Measurements from ENCODE around the gene ID1. TPM values are rescaled to one million over a fixed set of nuclear protein-coding genes. Genes with fewer than 3 reads are reported as not detected.

Gene ID1
- total and polyA plus RNA-seq, 2 of the 13 experiments (the other 11 are each of a cell fraction or from before 2014, with no cell fraction given), result 320 to 419 TPM

DNA sequence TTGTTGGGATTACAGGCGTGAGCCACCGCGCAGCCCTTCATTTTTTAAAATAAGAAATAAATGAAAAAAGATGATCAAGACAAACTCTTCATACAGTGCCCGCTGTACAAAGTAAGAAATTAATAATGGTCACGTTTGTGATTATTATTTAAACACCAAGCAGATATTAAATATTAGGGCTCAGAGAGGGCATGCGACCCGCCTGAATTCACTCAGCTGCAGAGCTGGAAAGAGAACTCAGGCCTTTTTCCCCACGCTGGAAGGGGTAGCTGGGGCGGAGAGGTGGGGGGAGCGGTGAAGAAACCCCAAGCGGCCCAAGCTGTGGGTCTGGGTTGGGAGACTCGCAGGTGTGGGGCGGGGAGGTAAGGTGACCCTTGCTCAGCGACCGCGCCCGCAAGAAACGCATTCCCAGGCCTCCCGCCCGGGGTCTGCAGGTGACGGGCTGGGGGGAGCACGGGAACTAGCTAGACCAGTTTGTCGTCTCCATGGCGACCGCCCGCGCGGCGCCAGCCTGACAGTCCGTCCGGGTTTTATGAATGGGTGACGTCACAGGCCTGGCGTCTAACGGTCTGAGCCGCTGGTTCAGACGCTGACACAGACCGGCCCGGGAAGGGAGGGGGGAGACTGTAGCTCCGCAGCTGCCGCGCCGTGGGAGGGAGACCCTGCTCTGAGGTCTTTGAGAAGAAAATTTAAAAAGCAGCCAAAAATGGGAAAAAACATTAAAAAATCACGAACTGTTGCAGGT lies 1.1 kb upstream of the ID1 start (continued):
- TF ChIP-seq XBP1 (CRISPR knock-in tag; IDR thresholded peaks at IDR 0.05) (peak; percentile 49; the same call in 1 of the 2 replicates), ZNF510 (CRISPR knock-in tag; IDR thresholded peaks at IDR 0.05; ENCODE audit: low read depth) (no peak; the same call in 1 of the 2 replicates), RAD51 (IDR thresholded peaks at IDR 0.05; ENCODE audit: borderline replicate concordance) (no peak), ZNF101 (CRISPR knock-in tag; IDR thresholded peaks at IDR 0.05; ENCODE audit: borderline replicate concordance, low read depth) (no peak; the same call in 1 of the 2 replicates), ISX (CRISPR knock-in tag; conservative IDR thresholded peaks at IDR 0.05) (0 out of 2 replicates have a peak, but pooled peaks have one; percentile 87), ZNF253 (CRISPR knock-in tag; IDR thresholded peaks at IDR 0.05; ENCODE audit: borderline replicate concordance) (no peak), MAF1 (CRISPR knock-in tag; IDR thresholded peaks at IDR 0.05; ENCODE audit: borderline replicate concordance) (peak; percentile 82)
- TF ChIP-seq, protein P1, sequence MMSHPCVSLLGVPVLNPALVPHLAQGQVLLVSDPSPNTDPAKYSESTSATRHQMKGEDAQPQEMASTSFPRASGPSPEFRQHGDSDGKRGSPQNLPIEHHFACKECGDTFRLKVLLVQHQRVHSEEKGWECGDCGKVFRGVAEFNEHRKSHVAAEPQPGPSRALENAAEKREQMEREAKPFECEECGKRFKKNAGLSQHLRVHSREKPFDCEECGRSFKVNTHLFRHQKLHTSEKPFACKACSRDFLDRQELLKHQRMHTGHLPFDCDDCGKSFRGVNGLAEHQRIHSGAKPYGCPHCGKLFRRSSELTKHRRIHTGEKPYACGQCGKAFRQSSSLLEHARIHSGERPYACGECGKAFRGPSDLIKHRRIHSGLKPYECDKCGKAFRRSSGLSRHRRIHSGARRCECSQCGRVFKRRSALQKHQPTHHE (CRISPR knock-in tag; IDR thresholded peaks at IDR 0.05; ENCODE audit: borderline replicate concordance), result peak; percentile 95; the same call in 1 of the 2 replicates
- TF ChIP-seq, protein P2, sequence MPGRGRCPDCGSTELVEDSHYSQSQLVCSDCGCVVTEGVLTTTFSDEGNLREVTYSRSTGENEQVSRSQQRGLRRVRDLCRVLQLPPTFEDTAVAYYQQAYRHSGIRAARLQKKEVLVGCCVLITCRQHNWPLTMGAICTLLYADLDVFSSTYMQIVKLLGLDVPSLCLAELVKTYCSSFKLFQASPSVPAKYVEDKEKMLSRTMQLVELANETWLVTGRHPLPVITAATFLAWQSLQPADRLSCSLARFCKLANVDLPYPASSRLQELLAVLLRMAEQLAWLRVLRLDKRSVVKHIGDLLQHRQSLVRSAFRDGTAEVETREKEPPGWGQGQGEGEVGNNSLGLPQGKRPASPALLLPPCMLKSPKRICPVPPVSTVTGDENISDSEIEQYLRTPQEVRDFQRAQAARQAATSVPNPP (CRISPR knock-in tag; IDR thresholded peaks at IDR 0.05), result peak; percentile 56; the same call in 1 of the 2 replicates
- TF ChIP-seq, protein P3, sequence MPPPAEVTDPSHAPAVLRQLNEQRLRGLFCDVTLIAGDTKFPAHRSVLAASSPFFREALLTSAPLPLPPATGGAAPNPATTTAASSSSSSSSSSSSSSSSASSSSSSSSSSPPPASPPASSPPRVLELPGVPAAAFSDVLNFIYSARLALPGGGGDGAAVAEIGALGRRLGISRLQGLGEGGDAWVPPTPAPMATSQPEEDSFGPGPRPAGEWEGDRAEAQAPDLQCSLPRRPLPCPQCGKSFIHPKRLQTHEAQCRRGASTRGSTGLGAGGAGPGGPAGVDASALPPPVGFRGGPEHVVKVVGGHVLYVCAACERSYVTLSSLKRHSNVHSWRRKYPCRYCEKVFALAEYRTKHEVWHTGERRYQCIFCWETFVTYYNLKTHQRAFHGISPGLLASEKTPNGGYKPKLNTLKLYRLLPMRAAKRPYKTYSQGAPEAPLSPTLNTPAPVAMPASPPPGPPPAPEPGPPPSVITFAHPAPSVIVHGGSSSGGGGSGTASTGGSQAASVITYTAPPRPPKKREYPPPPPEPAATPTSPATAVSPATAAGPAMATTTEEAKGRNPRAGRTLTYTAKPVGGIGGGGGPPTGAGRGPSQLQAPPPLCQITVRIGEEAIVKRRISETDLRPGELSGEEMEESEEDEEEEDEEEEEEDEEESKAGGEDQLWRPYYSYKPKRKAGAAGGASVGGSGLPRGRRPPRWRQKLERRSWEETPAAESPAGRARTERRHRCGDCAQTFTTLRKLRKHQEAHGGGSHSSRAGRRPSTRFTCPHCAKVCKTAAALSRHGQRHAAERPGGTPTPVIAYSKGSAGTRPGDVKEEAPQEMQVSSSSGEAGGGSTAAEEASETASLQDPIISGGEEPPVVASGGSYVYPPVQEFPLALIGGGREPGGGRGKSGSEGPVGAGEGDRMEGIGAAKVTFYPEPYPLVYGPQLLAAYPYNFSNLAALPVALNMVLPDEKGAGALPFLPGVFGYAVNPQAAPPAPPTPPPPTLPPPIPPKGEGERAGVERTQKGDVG (CRISPR knock-in tag; IDR thresholded peaks at IDR 0.05; ENCODE audit: borderline replicate concordance), result peak; percentile 94
- TF ChIP-seq, protein P4, sequence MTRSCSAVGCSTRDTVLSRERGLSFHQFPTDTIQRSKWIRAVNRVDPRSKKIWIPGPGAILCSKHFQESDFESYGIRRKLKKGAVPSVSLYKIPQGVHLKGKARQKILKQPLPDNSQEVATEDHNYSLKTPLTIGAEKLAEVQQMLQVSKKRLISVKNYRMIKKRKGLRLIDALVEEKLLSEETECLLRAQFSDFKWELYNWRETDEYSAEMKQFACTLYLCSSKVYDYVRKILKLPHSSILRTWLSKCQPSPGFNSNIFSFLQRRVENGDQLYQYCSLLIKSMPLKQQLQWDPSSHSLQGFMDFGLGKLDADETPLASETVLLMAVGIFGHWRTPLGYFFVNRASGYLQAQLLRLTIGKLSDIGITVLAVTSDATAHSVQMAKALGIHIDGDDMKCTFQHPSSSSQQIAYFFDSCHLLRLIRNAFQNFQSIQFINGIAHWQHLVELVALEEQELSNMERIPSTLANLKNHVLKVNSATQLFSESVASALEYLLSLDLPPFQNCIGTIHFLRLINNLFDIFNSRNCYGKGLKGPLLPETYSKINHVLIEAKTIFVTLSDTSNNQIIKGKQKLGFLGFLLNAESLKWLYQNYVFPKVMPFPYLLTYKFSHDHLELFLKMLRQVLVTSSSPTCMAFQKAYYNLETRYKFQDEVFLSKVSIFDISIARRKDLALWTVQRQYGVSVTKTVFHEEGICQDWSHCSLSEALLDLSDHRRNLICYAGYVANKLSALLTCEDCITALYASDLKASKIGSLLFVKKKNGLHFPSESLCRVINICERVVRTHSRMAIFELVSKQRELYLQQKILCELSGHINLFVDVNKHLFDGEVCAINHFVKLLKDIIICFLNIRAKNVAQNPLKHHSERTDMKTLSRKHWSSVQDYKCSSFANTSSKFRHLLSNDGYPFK (CRISPR knock-in tag; IDR thresholded peaks at IDR 0.05; ENCODE audit: borderline replicate concordance), result peak; percentile 65; the same call in 1 of the 2 replicates
- TF ChIP-seq, protein P5, sequence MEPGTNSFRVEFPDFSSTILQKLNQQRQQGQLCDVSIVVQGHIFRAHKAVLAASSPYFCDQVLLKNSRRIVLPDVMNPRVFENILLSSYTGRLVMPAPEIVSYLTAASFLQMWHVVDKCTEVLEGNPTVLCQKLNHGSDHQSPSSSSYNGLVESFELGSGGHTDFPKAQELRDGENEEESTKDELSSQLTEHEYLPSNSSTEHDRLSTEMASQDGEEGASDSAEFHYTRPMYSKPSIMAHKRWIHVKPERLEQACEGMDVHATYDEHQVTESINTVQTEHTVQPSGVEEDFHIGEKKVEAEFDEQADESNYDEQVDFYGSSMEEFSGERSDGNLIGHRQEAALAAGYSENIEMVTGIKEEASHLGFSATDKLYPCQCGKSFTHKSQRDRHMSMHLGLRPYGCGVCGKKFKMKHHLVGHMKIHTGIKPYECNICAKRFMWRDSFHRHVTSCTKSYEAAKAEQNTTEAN (CRISPR knock-in tag; conservative IDR thresholded peaks at IDR 0.05), result peak; percentile 91
- TF ChIP-seq, protein P6, sequence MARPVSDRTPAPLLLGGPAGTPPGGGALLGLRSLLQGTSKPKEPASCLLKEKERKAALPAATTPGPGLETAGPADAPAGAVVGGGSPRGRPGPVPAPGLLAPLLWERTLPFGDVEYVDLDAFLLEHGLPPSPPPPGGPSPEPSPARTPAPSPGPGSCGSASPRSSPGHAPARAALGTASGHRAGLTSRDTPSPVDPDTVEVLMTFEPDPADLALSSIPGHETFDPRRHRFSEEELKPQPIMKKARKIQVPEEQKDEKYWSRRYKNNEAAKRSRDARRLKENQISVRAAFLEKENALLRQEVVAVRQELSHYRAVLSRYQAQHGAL (CRISPR knock-in tag; IDR thresholded peaks at IDR 0.05; ENCODE audit: not compliant biosample characterization), result no peak
- TF ChIP-seq, protein P7, sequence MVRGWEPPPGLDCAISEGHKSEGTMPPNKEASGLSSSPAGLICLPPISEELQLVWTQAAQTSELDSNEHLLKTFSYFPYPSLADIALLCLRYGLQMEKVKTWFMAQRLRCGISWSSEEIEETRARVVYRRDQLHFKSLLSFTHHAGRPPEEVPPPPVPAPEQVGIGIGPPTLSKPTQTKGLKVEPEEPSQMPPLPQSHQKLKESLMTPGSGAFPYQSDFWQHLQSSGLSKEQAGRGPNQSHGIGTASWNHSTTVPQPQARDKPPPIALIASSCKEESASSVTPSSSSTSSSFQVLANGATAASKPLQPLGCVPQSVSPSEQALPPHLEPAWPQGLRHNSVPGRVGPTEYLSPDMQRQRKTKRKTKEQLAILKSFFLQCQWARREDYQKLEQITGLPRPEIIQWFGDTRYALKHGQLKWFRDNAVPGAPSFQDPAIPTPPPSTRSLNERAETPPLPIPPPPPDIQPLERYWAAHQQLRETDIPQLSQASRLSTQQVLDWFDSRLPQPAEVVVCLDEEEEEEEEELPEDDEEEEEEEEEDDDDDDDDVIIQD (CRISPR knock-in tag; IDR thresholded peaks at IDR 0.05; ENCODE audit: low read depth), result peak; percentile 80

Measured in HepG2 (cell line).